Stimulated activated naive B cell treated with anti-CD40 and anti-IgM and Interleukin-4, amounts not matched to agents 10 μg/mL and 1 μg/mL and 100 μg/mL, for 72 hours (primary cell): ENCODE results near the gene HTRA3.

Experiments
- ATAC-seq, 2 donors: fragments of 150-1000 bp; cut with Tn5 transposase; replicated peaks; 2 replicates each; pipeline ENCODE4 v1.10.0; 2021; ENCODE audit warnings: moderate library complexity in 1 of 2
- DNase-seq: peaks from one replicate; pipeline ENCODE4 v3.0.0; 2021
- H3K27ac Mint-ChIP-seq: one replicate; pipeline ENCODE4 v1.8.0; 2022; ENCODE audit warnings: mild to moderate bottlenecking, mixed read lengths
- H3K27me3 Mint-ChIP-seq, 2 donors: one replicate each; pipeline ENCODE4 v1.8.0; 2022; ENCODE audit warnings: mixed read lengths in 2 of 2
- H3K36me3 Mint-ChIP-seq, 2 donors: one replicate each; pipeline ENCODE4 v1.8.0; 2022; ENCODE audit warnings: mixed read lengths in 2 of 2, mild to moderate bottlenecking in 1 of 2
- H3K4me1 Mint-ChIP-seq, 2 donors: one replicate each; pipeline ENCODE4 v1.8.0; 2022; ENCODE audit warnings: mixed read lengths in 2 of 2, mild to moderate bottlenecking in 1 of 2
- H3K4me3 Mint-ChIP-seq, 2 donors: one replicate each; pipeline ENCODE4 v1.8.0; 2022; ENCODE audit warnings: mild to moderate bottlenecking in 2 of 2, mixed read lengths in 2 of 2, moderate library complexity in 1 of 2
- H3K9me3 Mint-ChIP-seq, 2 donors: one replicate each; pipeline ENCODE4 v1.8.0; 2022; ENCODE audit warnings: mixed read lengths in 2 of 2, mild to moderate bottlenecking in 1 of 2

The HTRA3 gene

GRCh38 chr4:8323947-8324555, 54.5 kb downstream of the HTRA3 start:
- no peak for ATAC-seq
- H3K9me3 Mint-ChIP-seq: peaks cover 0 to 2% of the 10 kb centered on the region in 2 donors
- no peak overlapping the region for H3K27ac Mint-ChIP-seq
- no peaks in the 10 kb centered on the region for H3K4me1 Mint-ChIP-seq
- no peak for DNase-seq
- no peaks in the 10 kb centered on the region for H3K27me3 Mint-ChIP-seq
- H3K36me3 Mint-ChIP-seq: no peaks in the 10 kb centered on the region
- H3K4me3 Mint-ChIP-seq: no peak overlapping the region

GRCh38 chr4:8324640-8325239, 55.2 kb downstream of the HTRA3 start:
- Mint-ChIP-seq H3K27ac (no peak overlapping the region), H3K4me1 (no peaks in the 10 kb centered on the region), H3K9me3 (peaks cover 0 to 2% of the 10 kb centered on the region in 2 donors), H3K27me3 (no peaks in the 10 kb centered on the region), H3K36me3 (no peaks in the 10 kb centered on the region), H3K4me3 (no peak overlapping the region)
- DNase-seq (no peak), ATAC-seq (no peak)

GRCh38 chr4:8325291-8325973, 55.9 kb downstream of the HTRA3 start:
- Mint-ChIP-seq H3K4me1 (no peaks in the 10 kb centered on the region), H3K27ac (no peak overlapping the region), H3K4me3 (no peak overlapping the region), H3K27me3 (no peaks in the 10 kb centered on the region), H3K9me3 (peaks cover 0 to 2% of the 10 kb centered on the region in 2 donors), H3K36me3 (no peaks in the 10 kb centered on the region)
- ATAC-seq: no peak
- DNase-seq: no peak

- no peaks in the 10 kb centered on the region for H3K27me3 Mint-ChIP-seq
- peaks cover 0 to 2% of the 10 kb centered on the region in 2 donors for H3K9me3 Mint-ChIP-seq
- DNase-seq: no peak
- H3K36me3 Mint-ChIP-seq: no peaks in the 10 kb centered on the region
- no peak overlapping the region for H3K27ac Mint-ChIP-seq
- no peaks in the 10 kb centered on the region for H3K4me1 Mint-ChIP-seq
- ATAC-seq: no peak
- H3K4me3 Mint-ChIP-seq: no peak overlapping the region
These were observed 56.7 kb downstream of the HTRA3 start for GRCh38 chr4:8326206-8326605.

- no peak overlapping the region for H3K4me3 Mint-ChIP-seq
- H3K4me1 Mint-ChIP-seq: no peaks in the 10 kb centered on the region
- DNase-seq (no peak), ATAC-seq (no peak)
- no peak overlapping the region for H3K27ac Mint-ChIP-seq
- H3K9me3 Mint-ChIP-seq: peaks cover 8 to 9% of the 10 kb centered on the region in 2 donors
- peaks cover 0 to 5% of the 10 kb centered on the region in 2 donors for H3K36me3 Mint-ChIP-seq
- peaks cover 0 to 4% of the 10 kb centered on the region in 2 donors for H3K27me3 Mint-ChIP-seq
These were observed 58.9 kb downstream of the HTRA3 start for GRCh38 chr4:8328456-8328855.

- no peak overlapping the region for H3K4me3 Mint-ChIP-seq
These were observed 59.5 kb downstream of the HTRA3 start for GRCh38 chr4:8328866-8329559.

GRCh38 chr4:8329560-8329858, 60.0 kb downstream of the HTRA3 start:
- ATAC-seq (no peak), DNase-seq (no peak)
- peaks cover 0 to 4% of the 10 kb centered on the region in 2 donors for H3K27me3 Mint-ChIP-seq
- H3K4me3 Mint-ChIP-seq: no peak overlapping the region
- H3K36me3 Mint-ChIP-seq: peaks cover 0 to 5% of the 10 kb centered on the region in 2 donors
- H3K27ac Mint-ChIP-seq: no peak overlapping the region
- peaks cover 7 to 9% of the 10 kb centered on the region in 2 donors for H3K9me3 Mint-ChIP-seq
- no peaks in the 10 kb centered on the region for H3K4me1 Mint-ChIP-seq

More at GRCh38 chr4:8328866-8329559, 59.5 kb downstream of the HTRA3 start:
- no peak overlapping the region for H3K27ac Mint-ChIP-seq
- peaks cover 0 to 5% of the 10 kb centered on the region in 2 donors for H3K36me3 Mint-ChIP-seq
- H3K4me1 Mint-ChIP-seq: no peaks in the 10 kb centered on the region
- DNase-seq (no peak), ATAC-seq (no peak)
- H3K27me3 Mint-ChIP-seq: peaks cover 0 to 4% of the 10 kb centered on the region in 2 donors
- H3K9me3 Mint-ChIP-seq: peaks cover 8 to 9% of the 10 kb centered on the region in 2 donors

- DNase-seq (no peak), ATAC-seq (no peak)
- Mint-ChIP-seq H3K9me3 (peaks cover 8 to 11% of the 10 kb centered on the region in 2 donors), H3K27me3 (peaks cover 0 to 4% of the 10 kb centered on the region in 2 donors), H3K4me3 (no peak overlapping the region), H3K4me1 (no peaks in the 10 kb centered on the region), H3K27ac (no peak overlapping the region), H3K36me3 (peaks cover under 1 to 6% of the 10 kb centered on the region in 2 donors)
These were observed 60.6 kb downstream of the HTRA3 start for GRCh38 chr4:8329859-8330761.

GRCh38 chr4:8330821-8331574, 61.4 kb downstream of the HTRA3 start:
- Mint-ChIP-seq H3K4me1 (no peaks in the 10 kb centered on the region), H3K27ac (no peak overlapping the region), H3K36me3 (peaks cover 3 to 8% of the 10 kb centered on the region in 2 donors), H3K27me3 (peaks cover 0 to 4% of the 10 kb centered on the region in 2 donors), H3K9me3 (peaks cover 13 to 18% of the 10 kb centered on the region in 2 donors), H3K4me3 (no peak overlapping the region)
- DNase-seq: no peak
- ATAC-seq: peak in 1 of 2 donors; percentile 14

GRCh38 chr4:8331575-8331955, 62.0 kb downstream of the HTRA3 start:
- peaks cover 3 to 8% of the 10 kb centered on the region in 2 donors for H3K36me3 Mint-ChIP-seq
- H3K9me3 Mint-ChIP-seq: peaks cover 15 to 23% of the 10 kb centered on the region in 2 donors
- DNase-seq (no peak), ATAC-seq (no peak)
- H3K27ac Mint-ChIP-seq: no peak overlapping the region
- no peak overlapping the region for H3K4me3 Mint-ChIP-seq
- peaks cover 0 to 4% of the 10 kb centered on the region in 2 donors for H3K27me3 Mint-ChIP-seq
- H3K4me1 Mint-ChIP-seq: no peaks in the 10 kb centered on the region

GRCh38 chr4:8332038-8332857, 62.7 kb downstream of the HTRA3 start:
- H3K4me3 Mint-ChIP-seq: no peak overlapping the region
- H3K27ac Mint-ChIP-seq: no peak overlapping the region
- peaks cover 3 to 8% of the 10 kb centered on the region in 2 donors for H3K36me3 Mint-ChIP-seq
- peaks cover 19 to 27% of the 10 kb centered on the region in 2 donors for H3K9me3 Mint-ChIP-seq
- ATAC-seq (no peak), DNase-seq (no peak)
- H3K27me3 Mint-ChIP-seq: peaks cover 0 to 4% of the 10 kb centered on the region in 2 donors
- H3K4me1 Mint-ChIP-seq: no peaks in the 10 kb centered on the region

- H3K9me3 Mint-ChIP-seq: peaks cover 19 to 27% of the 10 kb centered on the region in 2 donors
- H3K4me3 Mint-ChIP-seq: no peak overlapping the region
- peaks cover 3 to 8% of the 10 kb centered on the region in 2 donors for H3K36me3 Mint-ChIP-seq
- no peak overlapping the region for H3K27ac Mint-ChIP-seq
- peaks cover 0 to 4% of the 10 kb centered on the region in 2 donors for H3K27me3 Mint-ChIP-seq
- no peak for ATAC-seq
- no peaks in the 10 kb centered on the region for H3K4me1 Mint-ChIP-seq
- DNase-seq: no peak
These were observed 63.4 kb downstream of the HTRA3 start for GRCh38 chr4:8332891-8333331.
